ENCODE results near the gene CD27. TPM values are rescaled to one million over a fixed set of nuclear protein-coding genes. Genes with fewer than 3 reads are reported as not detected.

Gene CD27
- total RNA-seq, 1 donor from 2014 or later, result not detected

GRCh38 chr12:6428326-6428725, 16.4 kb upstream of the CD27 start:
- Mint-ChIP-seq H3K4me3 (ENCODE audit: unreplicated experiment) (no peak overlapping the region), H3K27ac (ENCODE audit: unreplicated experiment) (no peak overlapping the region), H3K9me3 (ENCODE audit: low read depth) (no peaks in the 10 kb centered on the region), H3K36me3 (ENCODE audit: low read depth) (no peaks in the 10 kb centered on the region), H3K4me1 (ENCODE audit: low read depth) (peaks cover 25% of the 10 kb centered on the region), H3K27me3 (ENCODE audit: low read depth) (no peaks in the 10 kb centered on the region)
- no peak for TF ChIP-seq CTCF (IDR thresholded peaks at IDR 0.05)
- no peak for DNase-seq (ENCODE audit: low spot score)

- peak overlapping the region; percentile 50 for H3K4me3 Mint-ChIP-seq (ENCODE audit: unreplicated experiment)
- DNase-seq (ENCODE audit: low spot score), result no peak
- no peaks in the 10 kb centered on the region for H3K36me3 Mint-ChIP-seq (ENCODE audit: low read depth)
- no peak for TF ChIP-seq CTCF (IDR thresholded peaks at IDR 0.05)
- peaks cover 20% of the 10 kb centered on the region for H3K4me1 Mint-ChIP-seq (ENCODE audit: low read depth)
- H3K9me3 Mint-ChIP-seq (ENCODE audit: low read depth), result no peaks in the 10 kb centered on the region
- H3K27me3 Mint-ChIP-seq (ENCODE audit: low read depth), result no peaks in the 10 kb centered on the region
- H3K27ac Mint-ChIP-seq (ENCODE audit: unreplicated experiment), result peak overlapping the region; percentile 93
Measured at GRCh38 chr12:6430124-6430989, 14.4 kb upstream of the CD27 start.

- no peaks in the 10 kb centered on the region for H3K36me3 Mint-ChIP-seq (ENCODE audit: low read depth)
- no peak overlapping the region for H3K4me3 Mint-ChIP-seq (ENCODE audit: unreplicated experiment)
- peaks cover 20% of the 10 kb centered on the region for H3K4me1 Mint-ChIP-seq (ENCODE audit: low read depth)
- H3K27ac Mint-ChIP-seq (ENCODE audit: unreplicated experiment), result no peak overlapping the region
- DNase-seq (ENCODE audit: low spot score), result no peak
- TF ChIP-seq CTCF (IDR thresholded peaks at IDR 0.05), result no peak
- H3K9me3 Mint-ChIP-seq (ENCODE audit: low read depth), result no peaks in the 10 kb centered on the region
- no peaks in the 10 kb centered on the region for H3K27me3 Mint-ChIP-seq (ENCODE audit: low read depth)
Measured at GRCh38 chr12:6432991-6433390, 11.8 kb upstream of the CD27 start.

GRCh38 chr12:6434205-6435140, 10.3 kb upstream of the CD27 start:
- no peaks in the 10 kb centered on the region for H3K9me3 Mint-ChIP-seq (ENCODE audit: low read depth)
- H3K27ac Mint-ChIP-seq (ENCODE audit: unreplicated experiment), result no peak overlapping the region
- no peak overlapping the region for H3K4me3 Mint-ChIP-seq (ENCODE audit: unreplicated experiment)
- DNase-seq (ENCODE audit: low spot score), result no peak
- no peaks in the 10 kb centered on the region for H3K36me3 Mint-ChIP-seq (ENCODE audit: low read depth)
- no peak for TF ChIP-seq CTCF (IDR thresholded peaks at IDR 0.05)
- no peaks in the 10 kb centered on the region for H3K27me3 Mint-ChIP-seq (ENCODE audit: low read depth)
- peaks cover 20% of the 10 kb centered on the region for H3K4me1 Mint-ChIP-seq (ENCODE audit: low read depth)
